ENCODE results near the gene DMRTB1. TPM values are rescaled to one million over a fixed set of nuclear protein-coding genes. Genes with fewer than 3 reads are reported as not detected.
A peak's percentile ranks its signal among the peaks of the same experiment; 100 is the strongest.

The DMRTB1 gene
- total RNA-seq, 1 donor from 2014 or later: not detected

- no peak for DNase-seq (ENCODE audit: low spot score)
Measured at GRCh38 chr1:53508056-53508990, 49.1 kb downstream of the DMRTB1 start.

- DNase-seq (ENCODE audit: low spot score): peak; percentile 94
Measured at GRCh38 chr1:53508991-53509666, 49.9 kb downstream of the DMRTB1 start.

DNA sequence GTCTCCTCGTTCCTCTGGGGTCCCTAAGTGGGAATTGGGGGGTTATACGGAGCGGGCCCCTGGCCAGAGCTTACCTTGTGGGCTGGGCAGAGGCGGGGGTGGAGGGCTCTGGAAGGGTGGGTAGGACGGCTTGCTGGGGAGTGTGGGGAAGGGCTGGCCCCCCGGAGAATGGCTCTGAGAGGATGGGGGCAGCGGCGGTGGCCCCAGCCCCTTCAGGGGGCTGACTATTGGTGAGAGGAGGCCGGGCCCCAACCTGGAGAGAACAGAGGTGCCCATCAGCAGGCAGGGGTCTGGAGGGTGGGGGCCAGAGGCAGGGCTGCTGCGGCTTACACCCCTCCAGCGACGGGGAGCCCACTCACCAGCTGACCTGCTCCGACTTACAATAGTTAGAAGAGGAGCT is 50.6 kb downstream of the DMRTB1 start:
- DNase-seq (ENCODE audit: low spot score): no peak

- DNase-seq (ENCODE audit: low spot score): no peak
Measured at GRCh38 chr1:53510215-53510614, 51.0 kb downstream of the DMRTB1 start.

GRCh38 chr1:53511323-53511932 is 52.2 kb downstream of the DMRTB1 start:
- DNase-seq (ENCODE audit: low spot score): peak; percentile 37

DNA sequence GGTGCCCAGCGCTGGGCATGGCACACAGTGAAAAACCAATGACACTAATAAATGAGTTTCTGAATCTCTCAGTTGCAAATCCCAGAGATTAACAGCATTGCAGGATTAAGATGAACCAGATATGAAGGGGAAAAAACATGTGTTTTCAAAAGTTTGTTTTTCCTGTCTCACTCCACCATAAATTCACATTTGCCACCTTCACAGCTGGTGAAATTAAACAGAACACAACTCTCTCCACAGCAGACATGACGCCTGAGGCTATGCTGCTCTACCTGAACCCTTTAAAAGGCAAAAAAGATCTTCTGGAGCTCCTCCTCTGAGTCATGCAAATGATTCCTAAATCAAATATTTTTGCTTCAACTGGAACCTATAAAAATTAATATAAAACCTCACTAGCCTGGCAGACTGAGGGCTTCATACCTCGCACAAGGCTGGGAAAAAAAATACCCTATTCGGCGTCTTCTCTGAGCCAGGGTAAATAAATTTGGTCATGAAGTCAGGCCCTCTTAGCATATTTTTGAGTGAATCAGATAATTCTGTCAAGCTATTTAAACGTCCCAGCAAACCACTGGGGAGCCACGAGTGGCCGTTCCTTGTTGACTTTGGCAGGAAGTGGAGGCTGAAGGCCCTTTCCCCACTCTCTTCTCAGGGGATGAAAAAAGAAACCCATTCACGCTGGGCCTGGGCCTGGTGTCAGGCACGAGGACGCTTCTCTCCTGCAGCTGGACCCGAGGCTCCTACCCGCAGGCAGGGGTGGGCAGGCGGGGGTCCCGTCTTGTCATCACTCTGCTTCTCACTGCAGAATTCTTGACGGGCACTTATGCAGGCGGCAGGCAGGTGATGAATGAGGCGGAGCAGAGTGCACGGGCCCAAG is 53.0 kb downstream of the DMRTB1 start:
- peak; percentile 74 for DNase-seq (ENCODE audit: low spot score)

GRCh38 chr1:53512807-53513755 is 53.9 kb downstream of the DMRTB1 start:
- no peak for DNase-seq (ENCODE audit: low spot score)

DNA sequence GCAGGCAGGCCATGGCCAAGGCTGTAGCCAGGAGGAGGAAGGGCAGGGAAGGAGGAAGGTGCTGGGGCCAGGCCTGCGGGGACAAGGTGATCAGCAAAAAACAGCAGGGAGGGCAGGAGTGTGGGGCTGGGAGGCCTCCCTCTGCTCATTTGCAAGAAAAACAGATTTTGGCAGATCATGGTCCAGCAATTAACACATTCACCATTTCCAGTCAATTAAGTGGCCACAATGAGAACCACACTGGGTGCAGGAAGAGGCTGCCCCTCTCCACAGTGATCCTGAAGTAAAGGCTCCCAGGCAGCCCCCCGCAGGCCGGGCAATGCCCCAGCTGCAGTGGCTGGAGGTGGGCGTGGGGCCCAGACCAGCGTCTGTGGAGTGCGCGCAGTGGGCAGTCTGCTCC is 54.6 kb downstream of the DMRTB1 start:
- no peak for DNase-seq (ENCODE audit: low spot score)

- DNase-seq (ENCODE audit: low spot score): no peak
Measured at GRCh38 chr1:53514436-53514835, 55.2 kb downstream of the DMRTB1 start.

DNA sequence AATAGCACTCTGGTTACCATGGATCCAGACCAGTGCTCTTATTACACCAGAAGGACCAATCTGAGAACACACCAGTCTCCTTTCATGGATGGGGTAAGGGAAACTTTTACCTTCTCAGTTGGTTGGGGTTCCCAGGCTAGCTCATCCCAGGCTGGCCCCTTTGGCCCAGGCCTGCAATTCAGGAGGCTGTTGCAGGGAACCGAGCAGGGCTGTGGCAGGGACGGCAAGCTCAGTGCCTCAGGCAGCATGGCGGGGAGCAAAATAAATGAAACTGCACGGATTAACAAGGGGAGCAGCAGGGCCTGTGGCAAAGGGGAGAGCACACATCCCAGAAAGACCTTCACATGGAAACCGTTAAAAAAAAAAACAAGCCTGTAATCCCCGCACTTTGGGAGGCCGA is 57.0 kb downstream of the DMRTB1 start:
- DNase-seq (ENCODE audit: low spot score): no peak

Other genes starting within 250 kb of the DMRTB1 start
- gene CZIB, start 238.8 kb upstream of the DMRTB1 start, total RNA-seq (ENCODE audit: insufficient read depth, low replicate concordance): 69.6 TPM
- gene MAGOH, start 220.9 kb upstream of the DMRTB1 start, total RNA-seq (ENCODE audit: insufficient read depth, low replicate concordance): 57.5 TPM
- gene LRP8, start 131.3 kb upstream of the DMRTB1 start, total RNA-seq (ENCODE audit: insufficient read depth, low replicate concordance): 6.0 TPM

Data from umbilical cord (tissue), 2 donors.